H1 (cell line): ENCODE measurements around the gene C7orf25. TPM values are rescaled to one million over a fixed set of nuclear protein-coding genes. Genes with fewer than 3 reads are reported as not detected.

Source experiments
- EZH2 ChIP-seq: fragments of 200-600 bp; sonication (generic); IDR thresholded peaks from 2 replicates; pipeline ENCODE4 v1.7.1; 2012; ENCODE audit warnings: low read depth, mild to moderate bottlenecking, moderate library complexity, low read length, inconsistent platforms; ENCODE audit not compliant: severe bottlenecking
- HDAC2 ChIP-seq, 2 experiments: fragments of 300-600 bp in 1 of 2; sonication (generic) in 1 of 2; IDR thresholded peaks; 2 replicates each; pipeline ENCODE4 v1.6.1; 2011 to 2012; ENCODE audit warnings: low read depth in 2 of 2, low read length in 2 of 2, mild to moderate bottlenecking in 2 of 2, moderate library complexity in 2 of 2, borderline replicate concordance in 1 of 2, inconsistent platforms in 1 of 2
- JUN ChIP-seq: IDR thresholded peaks from 2 replicates; pipeline ENCODE4 v1.6.1; 2011; ENCODE audit warnings: low read depth, mild to moderate bottlenecking, improper control_type of control experiment, low read length
- KDM1A ChIP-seq: fragments of 200-600, 300-600 bp; sonication (generic); IDR thresholded peaks from 2 replicates; pipeline ENCODE4 v1.7.1; 2016; ENCODE audit warnings: mild to moderate bottlenecking, low read length, borderline replicate concordance
- KDM5A ChIP-seq: fragments of 200-600 bp; IDR thresholded peaks from 2 replicates; pipeline ENCODE4 v1.7.1; 2012; ENCODE audit warnings: mild to moderate bottlenecking, low read length, inconsistent platforms, mixed read lengths
- POLR2A ChIP-seq, 2 experiments: IDR thresholded peaks; 1 replicate in 1 of 2; 2 replicates in 1 of 2; pipeline ENCODE4 v1.6.1; 2011; ENCODE audit warnings: low read depth in 2 of 2, low read length in 2 of 2, mild to moderate bottlenecking in 2 of 2; ENCODE audit errors: control extremely low read depth in 1 of 2
- RAD21 ChIP-seq, 2 experiments: IDR thresholded peaks in 1 of 2; conservative IDR thresholded peaks in 1 of 2; 2 replicates each; pipeline ENCODE4 v1.6.1; 2011; ENCODE audit warnings: low read depth in 2 of 2, low read length in 2 of 2, improper control_type of control experiment in 1 of 2, inconsistent platforms in 1 of 2, mild to moderate bottlenecking in 1 of 2, moderate library complexity in 1 of 2
- SP1 ChIP-seq: IDR thresholded peaks from 2 replicates; pipeline ENCODE4 v1.6.1; 2011; ENCODE audit warnings: low read depth, low read length
- polyA plus RNA-seq, 7 experiments: library from polyadenylated mRNA; depleted of rRNA in 3 of 7; stranded (reverse) in 5 of 7; unstranded in 2 of 7; fragments of >200 nt in 5 of 7; fragments of 200-250 nt in 2 of 7; gene quantifications; 1 replicate in 5 of 7; 2 replicates in 1 of 7; 4 replicates in 1 of 7; pipeline versions ENCODE4 v1.2.1 to v1.2.3, GENCODE V29; 2011 to 2013; ENCODE audit warnings: missing spikeins in 2 of 7, mixed read lengths in 2 of 7
- total RNA-seq: library from RNA; stranded (reverse); fragmentation: NEBNext Ultra II Directional; extraction: Animal tissue kit (Norgen Biotek cat#: 25700); gene quantifications from 2 replicates; pipeline ENCODE4 v1.2.1, GENCODE V29; 2021
- TF ChIP-seq, protein P1 (sequence below): fragments of 300-600 bp; sonication (generic); IDR thresholded peaks from 2 replicates; pipeline ENCODE4 v1.7.1; 2012; ENCODE audit warnings: low read length, moderate library complexity, mild to moderate bottlenecking, inconsistent platforms; ENCODE audit not compliant: insufficient replicate concordance

Gene C7orf25
- total and polyA plus RNA-seq, 2 of the 8 experiments (the other 6 are each of a cell fraction or from before 2014, with no cell fraction given) = 0.70 to 4.5 TPM

DNA sequence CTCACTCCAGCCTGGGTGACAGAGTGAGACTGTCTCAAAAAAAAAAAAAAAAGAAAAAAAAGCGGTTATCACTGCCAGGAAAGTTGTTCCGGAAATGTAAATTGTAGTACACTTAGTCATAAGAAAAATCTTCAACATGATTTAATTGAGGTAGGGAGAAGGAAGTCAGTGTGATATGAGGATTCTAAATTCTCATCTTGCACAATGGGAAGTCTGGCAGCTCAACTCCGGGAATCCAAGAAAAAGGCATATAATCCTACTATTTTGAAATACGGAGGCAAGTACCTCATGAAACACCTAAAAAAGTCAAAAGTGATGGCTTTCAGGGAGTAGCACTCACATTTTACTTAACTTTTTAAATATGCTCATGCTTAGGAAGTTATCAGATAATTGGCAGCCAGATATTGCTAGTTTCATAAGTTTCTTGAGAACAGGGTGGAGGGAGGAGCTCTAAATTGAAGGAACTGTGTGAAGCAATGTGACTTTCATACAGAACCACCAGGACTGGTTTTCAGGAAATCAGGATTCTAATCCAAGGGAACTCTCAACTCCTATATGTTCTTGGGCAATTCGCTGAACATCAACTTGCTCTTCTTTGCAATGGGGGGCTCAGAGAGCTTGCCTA, 2.7 kb upstream of the C7orf25 start (continued):
- TF ChIP-seq, protein P1, sequence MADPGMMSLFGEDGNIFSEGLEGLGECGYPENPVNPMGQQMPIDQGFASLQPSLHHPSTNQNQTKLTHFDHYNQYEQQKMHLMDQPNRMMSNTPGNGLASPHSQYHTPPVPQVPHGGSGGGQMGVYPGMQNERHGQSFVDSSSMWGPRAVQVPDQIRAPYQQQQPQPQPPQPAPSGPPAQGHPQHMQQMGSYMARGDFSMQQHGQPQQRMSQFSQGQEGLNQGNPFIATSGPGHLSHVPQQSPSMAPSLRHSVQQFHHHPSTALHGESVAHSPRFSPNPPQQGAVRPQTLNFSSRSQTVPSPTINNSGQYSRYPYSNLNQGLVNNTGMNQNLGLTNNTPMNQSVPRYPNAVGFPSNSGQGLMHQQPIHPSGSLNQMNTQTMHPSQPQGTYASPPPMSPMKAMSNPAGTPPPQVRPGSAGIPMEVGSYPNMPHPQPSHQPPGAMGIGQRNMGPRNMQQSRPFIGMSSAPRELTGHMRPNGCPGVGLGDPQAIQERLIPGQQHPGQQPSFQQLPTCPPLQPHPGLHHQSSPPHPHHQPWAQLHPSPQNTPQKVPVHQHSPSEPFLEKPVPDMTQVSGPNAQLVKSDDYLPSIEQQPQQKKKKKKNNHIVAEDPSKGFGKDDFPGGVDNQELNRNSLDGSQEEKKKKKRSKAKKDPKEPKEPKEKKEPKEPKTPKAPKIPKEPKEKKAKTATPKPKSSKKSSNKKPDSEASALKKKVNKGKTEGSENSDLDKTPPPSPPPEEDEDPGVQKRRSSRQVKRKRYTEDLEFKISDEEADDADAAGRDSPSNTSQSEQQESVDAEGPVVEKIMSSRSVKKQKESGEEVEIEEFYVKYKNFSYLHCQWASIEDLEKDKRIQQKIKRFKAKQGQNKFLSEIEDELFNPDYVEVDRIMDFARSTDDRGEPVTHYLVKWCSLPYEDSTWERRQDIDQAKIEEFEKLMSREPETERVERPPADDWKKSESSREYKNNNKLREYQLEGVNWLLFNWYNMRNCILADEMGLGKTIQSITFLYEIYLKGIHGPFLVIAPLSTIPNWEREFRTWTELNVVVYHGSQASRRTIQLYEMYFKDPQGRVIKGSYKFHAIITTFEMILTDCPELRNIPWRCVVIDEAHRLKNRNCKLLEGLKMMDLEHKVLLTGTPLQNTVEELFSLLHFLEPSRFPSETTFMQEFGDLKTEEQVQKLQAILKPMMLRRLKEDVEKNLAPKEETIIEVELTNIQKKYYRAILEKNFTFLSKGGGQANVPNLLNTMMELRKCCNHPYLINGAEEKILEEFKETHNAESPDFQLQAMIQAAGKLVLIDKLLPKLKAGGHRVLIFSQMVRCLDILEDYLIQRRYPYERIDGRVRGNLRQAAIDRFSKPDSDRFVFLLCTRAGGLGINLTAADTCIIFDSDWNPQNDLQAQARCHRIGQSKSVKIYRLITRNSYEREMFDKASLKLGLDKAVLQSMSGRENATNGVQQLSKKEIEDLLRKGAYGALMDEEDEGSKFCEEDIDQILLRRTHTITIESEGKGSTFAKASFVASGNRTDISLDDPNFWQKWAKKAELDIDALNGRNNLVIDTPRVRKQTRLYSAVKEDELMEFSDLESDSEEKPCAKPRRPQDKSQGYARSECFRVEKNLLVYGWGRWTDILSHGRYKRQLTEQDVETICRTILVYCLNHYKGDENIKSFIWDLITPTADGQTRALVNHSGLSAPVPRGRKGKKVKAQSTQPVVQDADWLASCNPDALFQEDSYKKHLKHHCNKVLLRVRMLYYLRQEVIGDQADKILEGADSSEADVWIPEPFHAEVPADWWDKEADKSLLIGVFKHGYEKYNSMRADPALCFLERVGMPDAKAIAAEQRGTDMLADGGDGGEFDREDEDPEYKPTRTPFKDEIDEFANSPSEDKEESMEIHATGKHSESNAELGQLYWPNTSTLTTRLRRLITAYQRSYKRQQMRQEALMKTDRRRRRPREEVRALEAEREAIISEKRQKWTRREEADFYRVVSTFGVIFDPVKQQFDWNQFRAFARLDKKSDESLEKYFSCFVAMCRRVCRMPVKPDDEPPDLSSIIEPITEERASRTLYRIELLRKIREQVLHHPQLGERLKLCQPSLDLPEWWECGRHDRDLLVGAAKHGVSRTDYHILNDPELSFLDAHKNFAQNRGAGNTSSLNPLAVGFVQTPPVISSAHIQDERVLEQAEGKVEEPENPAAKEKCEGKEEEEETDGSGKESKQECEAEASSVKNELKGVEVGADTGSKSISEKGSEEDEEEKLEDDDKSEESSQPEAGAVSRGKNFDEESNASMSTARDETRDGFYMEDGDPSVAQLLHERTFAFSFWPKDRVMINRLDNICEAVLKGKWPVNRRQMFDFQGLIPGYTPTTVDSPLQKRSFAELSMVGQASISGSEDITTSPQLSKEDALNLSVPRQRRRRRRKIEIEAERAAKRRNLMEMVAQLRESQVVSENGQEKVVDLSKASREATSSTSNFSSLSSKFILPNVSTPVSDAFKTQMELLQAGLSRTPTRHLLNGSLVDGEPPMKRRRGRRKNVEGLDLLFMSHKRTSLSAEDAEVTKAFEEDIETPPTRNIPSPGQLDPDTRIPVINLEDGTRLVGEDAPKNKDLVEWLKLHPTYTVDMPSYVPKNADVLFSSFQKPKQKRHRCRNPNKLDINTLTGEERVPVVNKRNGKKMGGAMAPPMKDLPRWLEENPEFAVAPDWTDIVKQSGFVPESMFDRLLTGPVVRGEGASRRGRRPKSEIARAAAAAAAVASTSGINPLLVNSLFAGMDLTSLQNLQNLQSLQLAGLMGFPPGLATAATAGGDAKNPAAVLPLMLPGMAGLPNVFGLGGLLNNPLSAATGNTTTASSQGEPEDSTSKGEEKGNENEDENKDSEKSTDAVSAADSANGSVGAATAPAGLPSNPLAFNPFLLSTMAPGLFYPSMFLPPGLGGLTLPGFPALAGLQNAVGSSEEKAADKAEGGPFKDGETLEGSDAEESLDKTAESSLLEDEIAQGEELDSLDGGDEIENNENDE = no peak
- TF ChIP-seq SP1 (no peak), HDAC2 (IDR thresholded peaks at IDR 0.05; ENCODE audit: borderline replicate concordance in 1 of 2, low read depth in 2 of 2, low read length in 2 of 2) (no peak), JUN (no peak), POLR2A (IDR thresholded peaks at IDR 0.05; ENCODE audit: control extremely low read depth in 1 of 2, low read depth in 2 of 2, low read length in 2 of 2) (no peak), EZH2 (no peak), KDM5A (no peak), KDM1A (no peak), RAD21 (IDR thresholded peaks at IDR 0.05 in 1 of 2, conservative IDR thresholded peaks at IDR 0.05 in 1 of 2; ENCODE audit: low read depth in 2 of 2, low read length in 2 of 2) (no peak)
